H9 (cell line): ENCODE measurements around the gene UTS2B. TPM values are rescaled to one million over a fixed set of nuclear protein-coding genes. Genes with fewer than 3 reads are reported as not detected.

Experiments used
- DNase-seq: peaks from one replicate; pipeline ENCODE4 v3.0.0-alpha.2; 2017
- H2AFZ ChIP-seq: one replicate; pipeline ENCODE4 v1.6.1; 2013; ENCODE audit warnings: mild to moderate bottlenecking, low read length, control low read depth, moderate library complexity
- H2AK5ac ChIP-seq: 2 replicates; pipeline ENCODE4 v1.6.1; 2013; ENCODE audit warnings: low read length, control low read depth, mixed read lengths; ENCODE audit not compliant: insufficient read length
- H2BK120ac ChIP-seq: one replicate; pipeline ENCODE4 v1.6.1; 2013; ENCODE audit warnings: low read depth, mild to moderate bottlenecking, low read length, control low read depth, inconsistent platforms; ENCODE audit not compliant: poor library complexity, severe bottlenecking
- H2BK12ac ChIP-seq: 2 replicates; pipeline ENCODE4 v1.6.1; 2013; ENCODE audit warnings: low read length, control low read depth, mixed read lengths, low read depth; ENCODE audit not compliant: insufficient read length
- H2BK15ac ChIP-seq: 2 replicates; pipeline ENCODE4 v1.6.1; 2013; ENCODE audit warnings: low read depth, low read length, control low read depth
- H2BK20ac ChIP-seq: one replicate; pipeline ENCODE4 v1.6.1; 2013; ENCODE audit warnings: low read depth, mild to moderate bottlenecking, low read length, control low read depth, inconsistent platforms; ENCODE audit not compliant: poor library complexity, severe bottlenecking
- H2BK5ac ChIP-seq: 2 replicates; pipeline ENCODE4 v1.6.1; 2013; ENCODE audit warnings: low read length, control low read depth, mixed read lengths; ENCODE audit not compliant: insufficient read length
- H3K14ac ChIP-seq: 2 replicates; pipeline ENCODE4 v1.6.1; 2013; ENCODE audit warnings: low read length, control low read depth; ENCODE audit not compliant: insufficient read depth
- H3K18ac ChIP-seq: 2 replicates; pipeline ENCODE4 v1.6.1; 2013; ENCODE audit warnings: low read depth, mild to moderate bottlenecking, mixed read lengths, low read length, control low read depth; ENCODE audit not compliant: insufficient read length
- H3K23ac ChIP-seq: 2 replicates; pipeline ENCODE4 v1.6.1; 2013; ENCODE audit warnings: low read length, control low read depth, mixed read lengths, low read depth; ENCODE audit not compliant: insufficient read length
- H3K23me2 ChIP-seq: 2 replicates; pipeline ENCODE4 v1.6.1; 2013; ENCODE audit warnings: low read depth, mild to moderate bottlenecking, mixed read lengths, low read length, control low read depth; ENCODE audit not compliant: insufficient read length, poor library complexity, severe bottlenecking
- H3K27ac ChIP-seq: 2 replicates; pipeline ENCODE4 v1.5.1; 2013; ENCODE audit warnings: low read length, control low read depth, mixed read lengths, low read depth; ENCODE audit not compliant: insufficient read length
- H3K27me3 ChIP-seq: 2 replicates; pipeline ENCODE4 v1.6.1; 2013; ENCODE audit warnings: low read length, control low read depth, inconsistent platforms; ENCODE audit not compliant: insufficient read depth
- H3K4ac ChIP-seq: 2 replicates; pipeline ENCODE4 v1.6.1; 2013; ENCODE audit warnings: low read depth, mild to moderate bottlenecking, control low read depth, inconsistent platforms, low read length, moderate library complexity
- H3K4me1 ChIP-seq: 2 replicates; pipeline ENCODE4 v1.6.1; 2013; ENCODE audit warnings: low read length, control low read depth, inconsistent platforms; ENCODE audit not compliant: insufficient read depth
- H3K4me2 ChIP-seq: 2 replicates; pipeline ENCODE4 v1.6.1; 2013; ENCODE audit warnings: low read length, control low read depth, mixed read lengths; ENCODE audit not compliant: insufficient read length, insufficient read depth
- H3K56ac ChIP-seq: 2 replicates; pipeline ENCODE4 v1.6.1; 2013; ENCODE audit warnings: low read depth, mild to moderate bottlenecking, mixed read lengths, low read length, control low read depth; ENCODE audit not compliant: insufficient read length
- H3K79me1 ChIP-seq: 2 replicates; pipeline ENCODE4 v1.6.1; 2013; ENCODE audit warnings: low read depth, mild to moderate bottlenecking, moderate library complexity, low read length, control low read depth, inconsistent platforms; ENCODE audit not compliant: insufficient read depth, poor library complexity, severe bottlenecking
- H3K79me2 ChIP-seq: 2 replicates; pipeline ENCODE4 v1.6.1; 2013; ENCODE audit warnings: low read length, control low read depth, inconsistent platforms; ENCODE audit not compliant: insufficient read depth
- H3K9ac ChIP-seq: 2 replicates; pipeline ENCODE4 v1.6.1; 2013; ENCODE audit warnings: low read length, control low read depth, mixed read lengths; ENCODE audit not compliant: insufficient read length; ENCODE audit errors: extremely low read depth
- H3K9me3 ChIP-seq: one replicate; pipeline ENCODE4 v1.6.1; 2013; ENCODE audit warnings: low read depth, low read length, inconsistent platforms; ENCODE audit not compliant: control insufficient read depth
- H3T11ph ChIP-seq: one replicate; pipeline ENCODE4 v1.6.1; 2013; ENCODE audit warnings: mild to moderate bottlenecking, low read length, control low read depth, inconsistent platforms
- H4K20me1 ChIP-seq: one replicate; pipeline ENCODE4 v1.6.1; 2013; ENCODE audit not compliant: control insufficient read depth, insufficient read length, insufficient read depth
- H4K5ac ChIP-seq: 2 replicates; pipeline ENCODE4 v1.6.1; 2013; ENCODE audit warnings: low read depth, mild to moderate bottlenecking, mixed read lengths, low read length, control low read depth; ENCODE audit not compliant: insufficient read length
- H4K8ac ChIP-seq: replicated peaks from 2 replicates; pipeline ENCODE4 v1.6.1; 2013; ENCODE audit warnings: low read length, control low read depth, mixed read lengths, low read depth; ENCODE audit not compliant: insufficient read length
- H4K91ac ChIP-seq: 2 replicates; pipeline ENCODE4 v1.6.1; 2013; ENCODE audit warnings: low read depth, mild to moderate bottlenecking, moderate library complexity, mixed read lengths, low read length, control low read depth; ENCODE audit not compliant: insufficient read length
- H3K27ac Mint-ChIP-seq, 3 experiments: 2 replicates in 2 of 3; 3 replicates in 1 of 3; pipeline ENCODE4 v1.8.0; 2020 to 2021; ENCODE audit warnings: mixed read lengths in 3 of 3, mild to moderate bottlenecking in 1 of 3, moderate library complexity in 1 of 3
- H3K27me3 Mint-ChIP-seq: 2 replicates; pipeline ENCODE4 v1.8.0; 2021; ENCODE audit warnings: low read depth, mild to moderate bottlenecking, moderate library complexity, mixed read lengths
- H3K36me3 Mint-ChIP-seq, 3 experiments: 2 replicates in 2 of 3; 3 replicates in 1 of 3; pipeline ENCODE4 v1.8.0; 2020 to 2021; ENCODE audit warnings: low read depth in 3 of 3, mixed read lengths in 3 of 3; ENCODE audit not compliant: insufficient read depth in 1 of 3
- H3K4me1 Mint-ChIP-seq, 2 experiments: 2 replicates each; pipeline ENCODE4 v1.8.0; 2020; ENCODE audit warnings: mixed read lengths in 2 of 2
- H3K4me3 Mint-ChIP-seq, 2 experiments: 2 replicates in 1 of 2; 3 replicates in 1 of 2; pipeline ENCODE4 v1.8.0; 2020 to 2021; ENCODE audit warnings: mild to moderate bottlenecking in 2 of 2, mixed read lengths in 2 of 2, moderate library complexity in 1 of 2
- H3K9me3 Mint-ChIP-seq, 2 experiments: 2 replicates in 1 of 2; 3 replicates in 1 of 2; pipeline ENCODE4 v1.8.0; 2020; ENCODE audit warnings: mild to moderate bottlenecking in 2 of 2, mixed read lengths in 2 of 2, moderate library complexity in 1 of 2
- WGBS: extraction: QIAGEN DNeasy Blood & Tissue Kit; methylation state at CpG from one replicate; pipeline ENCODE4 v1.1.7; 2013; ENCODE audit warnings: missing lambda C conversion rate, low lambda C conversion rate, mixed read lengths; ENCODE audit not compliant: insufficient read length; ENCODE audit errors: extremely low coverage; 5-methylcytosine and 5-hydroxymethylcytosine counted together
- total RNA-seq: library from RNA; stranded (reverse); gene quantifications from 2 replicates; pipeline ENCODE4 v1.2.1, GENCODE V29; 2021
- TF ChIP-seq, protein P1 (sequence below): fragments of 200-600 bp; sonication (generic); conservative IDR thresholded peaks from 3 replicates; pipeline ENCODE4 v1.8.0; 2021; ENCODE audit warnings: antibody characterized with exemption, mild to moderate bottlenecking

The UTS2B gene
- total RNA-seq, 1 experiment from 2014 or later, result 0.09 TPM

- Histone ChIP-seq H3K4me2 (no peak overlapping the region), H3K79me2 (no peaks in the 10 kb centered on the region), H3K18ac (no peak overlapping the region), H3K4me1 (no peaks in the 10 kb centered on the region), H3T11ph (no peak overlapping the region), H2AK5ac (no peak overlapping the region), H3K9me3 (no peaks in the 10 kb centered on the region), H2AFZ (no peak overlapping the region), H3K9ac (no peak overlapping the region), H3K14ac (no peak overlapping the region), H3K56ac (no peak overlapping the region), H3K79me1 (no peaks in the 10 kb centered on the region), H4K5ac (no peak overlapping the region), H3K23me2 (no peaks in the 10 kb centered on the region), H4K91ac (no peak overlapping the region), H3K27me3 (no peaks in the 10 kb centered on the region), H3K4ac (no peak overlapping the region), H2BK5ac (no peak overlapping the region), H2BK15ac (no peak overlapping the region), H2BK20ac (no peak overlapping the region), H4K20me1 (no peaks in the 10 kb centered on the region), H2BK12ac (no peak overlapping the region), H3K23ac (no peak overlapping the region), H3K27ac (no peak overlapping the region), H2BK120ac (no peak overlapping the region), H4K8ac (no peak overlapping the region)
- DNase-seq, result no peak
- Mint-ChIP-seq H3K9me3 (no peaks in the 10 kb centered on the region), H3K27ac (no peak overlapping the region), H3K36me3 (no peaks in the 10 kb centered on the region), H3K4me3 (no peak overlapping the region), H3K4me1 (peaks cover 6 to 7% of the 10 kb centered on the region in 2 experiments), H3K27me3 (no peaks in the 10 kb centered on the region)
- TF ChIP-seq, protein P1, sequence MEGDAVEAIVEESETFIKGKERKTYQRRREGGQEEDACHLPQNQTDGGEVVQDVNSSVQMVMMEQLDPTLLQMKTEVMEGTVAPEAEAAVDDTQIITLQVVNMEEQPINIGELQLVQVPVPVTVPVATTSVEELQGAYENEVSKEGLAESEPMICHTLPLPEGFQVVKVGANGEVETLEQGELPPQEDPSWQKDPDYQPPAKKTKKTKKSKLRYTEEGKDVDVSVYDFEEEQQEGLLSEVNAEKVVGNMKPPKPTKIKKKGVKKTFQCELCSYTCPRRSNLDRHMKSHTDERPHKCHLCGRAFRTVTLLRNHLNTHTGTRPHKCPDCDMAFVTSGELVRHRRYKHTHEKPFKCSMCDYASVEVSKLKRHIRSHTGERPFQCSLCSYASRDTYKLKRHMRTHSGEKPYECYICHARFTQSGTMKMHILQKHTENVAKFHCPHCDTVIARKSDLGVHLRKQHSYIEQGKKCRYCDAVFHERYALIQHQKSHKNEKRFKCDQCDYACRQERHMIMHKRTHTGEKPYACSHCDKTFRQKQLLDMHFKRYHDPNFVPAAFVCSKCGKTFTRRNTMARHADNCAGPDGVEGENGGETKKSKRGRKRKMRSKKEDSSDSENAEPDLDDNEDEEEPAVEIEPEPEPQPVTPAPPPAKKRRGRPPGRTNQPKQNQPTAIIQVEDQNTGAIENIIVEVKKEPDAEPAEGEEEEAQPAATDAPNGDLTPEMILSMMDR, result no peak
- no CpG with 5 or more reads among the region's 4 CpGs for WGBS
Measured at GRCh38 chr3:191307341-191307740, 23.0 kb downstream of the UTS2B start.
